Suprapubic skin (tissue), 4 donors: ENCODE results near the gene MAGT1.

Experiments
- CTCF ChIP-seq, 2 donors: fragments of 200-600 bp in 1 of 2; fragments of 450-650 bp in 1 of 2; sonication (generic) in 1 of 2; IDR thresholded peaks; one replicate each; pipeline ENCODE4 v1.5.1; 2016 to 2019; ENCODE audit warnings: antibody characterized with exemption in 2 of 2, mild to moderate bottlenecking in 1 of 2, moderate library complexity in 1 of 2
- POLR2A ChIP-seq, 2 donors: fragments of 450-650 bp; IDR thresholded peaks; one replicate each; pipeline ENCODE4 v1.6.1; 2017; ENCODE audit warnings: antibody characterized with exemption in 2 of 2, mild to moderate bottlenecking in 2 of 2, moderate library complexity in 2 of 2
- POLR2AphosphoS5 ChIP-seq, 3 donors: sonication (generic); formaldehyde crosslinking; IDR thresholded peaks; one replicate each; pipeline ENCODE4 v1.6.1; 2017; ENCODE audit warnings: antibody characterized with exemption in 3 of 3

GRCh38 chrX:77938083-77938680, 42.9 kb upstream of the MAGT1 start:
- TF ChIP-seq CTCF (IDR thresholded peaks at IDR 0.05) (no peak), POLR2A (IDR thresholded peaks at IDR 0.05) (no peak), POLR2AphosphoS5 (IDR thresholded peaks at IDR 0.05) (no peak)
